ENCODE results near the gene UNC13D. TPM values are rescaled to one million over a fixed set of nuclear protein-coding genes. Genes with fewer than 3 reads are reported as not detected.
A peak's percentile ranks its signal among the peaks of the same experiment; 100 is the strongest.
"Not testable (repeated sequence)": the region's sequence is repeated elsewhere in the genome, so short reads cannot be mapped to it uniquely, and the experiment has no call there.

The UNC13D gene
- total and polyA plus RNA-seq, 12 donors: 3.0 to 20.7 (median 8.5) TPM

DNA sequence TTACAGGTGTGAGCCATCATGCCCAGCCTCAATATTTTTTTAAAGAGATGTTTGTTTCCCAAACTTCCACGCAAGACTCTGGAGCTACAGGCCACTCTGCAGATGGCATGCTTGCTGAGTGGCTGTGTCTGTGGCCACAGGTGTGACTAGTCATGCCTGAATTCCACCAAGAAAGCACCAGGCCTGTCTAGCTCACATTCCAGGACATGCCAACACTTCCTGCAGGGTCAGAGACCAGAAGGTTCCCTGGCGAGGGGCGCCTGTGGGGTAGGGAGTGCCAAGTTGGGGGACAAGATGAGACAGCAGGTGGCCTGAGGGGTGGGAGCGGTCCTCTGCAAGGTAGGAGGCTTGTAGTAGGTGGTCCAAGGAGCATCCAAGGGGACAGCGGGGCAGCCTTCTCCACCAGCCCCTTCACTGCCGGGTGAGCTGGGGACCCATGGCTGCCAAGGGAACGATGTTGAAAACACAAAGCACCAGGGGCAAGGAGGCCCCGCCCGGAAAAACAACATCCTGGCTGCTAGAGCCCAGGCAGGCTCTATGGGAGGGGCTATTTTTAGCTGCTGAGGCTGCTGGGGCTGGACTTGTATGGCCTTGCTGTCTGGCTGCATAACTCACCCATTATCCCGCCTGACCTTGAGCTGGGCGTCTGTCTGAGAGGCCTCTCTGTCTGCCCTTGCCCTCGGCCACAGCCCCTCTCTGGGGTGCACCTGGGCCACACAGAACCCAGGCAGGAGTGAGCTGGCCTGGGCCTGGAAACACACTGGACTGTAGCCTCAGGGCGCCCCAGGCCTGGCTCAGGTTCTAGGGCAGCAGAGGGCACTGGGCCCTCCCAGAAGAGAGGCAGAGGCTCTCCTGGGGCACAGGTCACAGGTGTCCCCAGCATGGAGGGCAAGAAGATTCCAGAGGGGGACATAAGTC lies 28.5 kb upstream of the UNC13D start:
- DNase-seq (peak; percentile 81 to 90), ATAC-seq (peak; percentile 55 to 73 (median 64))
- Histone ChIP-seq H3K4me3 (no peak overlapping the region), H3K36me3 (peaks cover 0 to 30% (median 10%) of the 10 kb centered on the region in 9 donors), H3K27me3 (peaks cover 0 to 18% (median 0%) of the 10 kb centered on the region in 7 donors), H3K27ac (peak overlapping the region; percentile 57 to 99 (median 91)), H3K9me3 (no peaks in the 10 kb centered on the region), H3K4me1 (peaks cover 33 to 91% (median 67%) of the 10 kb centered on the region in 9 donors)
- TF ChIP-seq, protein P1, sequence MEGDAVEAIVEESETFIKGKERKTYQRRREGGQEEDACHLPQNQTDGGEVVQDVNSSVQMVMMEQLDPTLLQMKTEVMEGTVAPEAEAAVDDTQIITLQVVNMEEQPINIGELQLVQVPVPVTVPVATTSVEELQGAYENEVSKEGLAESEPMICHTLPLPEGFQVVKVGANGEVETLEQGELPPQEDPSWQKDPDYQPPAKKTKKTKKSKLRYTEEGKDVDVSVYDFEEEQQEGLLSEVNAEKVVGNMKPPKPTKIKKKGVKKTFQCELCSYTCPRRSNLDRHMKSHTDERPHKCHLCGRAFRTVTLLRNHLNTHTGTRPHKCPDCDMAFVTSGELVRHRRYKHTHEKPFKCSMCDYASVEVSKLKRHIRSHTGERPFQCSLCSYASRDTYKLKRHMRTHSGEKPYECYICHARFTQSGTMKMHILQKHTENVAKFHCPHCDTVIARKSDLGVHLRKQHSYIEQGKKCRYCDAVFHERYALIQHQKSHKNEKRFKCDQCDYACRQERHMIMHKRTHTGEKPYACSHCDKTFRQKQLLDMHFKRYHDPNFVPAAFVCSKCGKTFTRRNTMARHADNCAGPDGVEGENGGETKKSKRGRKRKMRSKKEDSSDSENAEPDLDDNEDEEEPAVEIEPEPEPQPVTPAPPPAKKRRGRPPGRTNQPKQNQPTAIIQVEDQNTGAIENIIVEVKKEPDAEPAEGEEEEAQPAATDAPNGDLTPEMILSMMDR (IDR thresholded peaks at IDR 0.05): no peak
- WGBS, 2 donors: 25 to 28% methylated on average over 13 of the region's 13 CpGs
- intact Hi-C loops (cut with DNase I): loop anchor here in 1 of 10 donors (10.0 kb wide), 1 partner anchor 98 kb away; a partner anchor contains a TSS

DNA sequence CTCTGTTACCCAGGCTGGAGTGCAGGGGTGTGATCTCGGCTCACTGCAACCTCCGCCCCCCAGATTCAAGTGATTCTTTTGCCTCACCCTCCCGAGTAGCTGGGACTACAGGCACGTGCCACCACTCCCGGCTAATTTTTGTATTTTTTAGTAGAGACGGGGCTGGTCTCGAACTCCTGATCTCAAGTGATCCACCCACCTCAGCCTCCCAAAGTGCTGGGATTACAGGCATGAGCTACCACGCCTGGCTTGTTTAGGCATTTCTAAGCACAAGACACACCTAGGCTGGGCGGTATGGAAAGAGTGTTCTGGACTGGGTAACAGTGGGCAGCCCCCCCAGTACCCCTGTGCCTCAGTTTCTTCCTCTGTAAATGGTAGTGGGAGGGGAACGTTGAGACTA lies 26.0 kb upstream of the UNC13D start:
- Histone ChIP-seq H3K4me3 (peak overlapping the region in 3 of 10 donors; percentile 13 to 14 (median 13)), H3K27ac (peak overlapping the region; percentile 39 to 92 (median 84)), H3K36me3 (peaks cover 0 to 18% (median 5%) of the 10 kb centered on the region in 9 donors), H3K4me1 (peaks cover 18 to 75% (median 49%) of the 10 kb centered on the region in 9 donors)
- H3K27me3 ChIP-seq, H3K9me3 ChIP-seq, DNase-seq, ATAC-seq: not testable (repeated sequence)
- intact Hi-C loops (cut with DNase I): loop anchor here in 1 of 10 donors (10.0 kb wide), 1 partner anchor 95 kb away; a partner anchor contains a TSS
- WGBS, 2 donors: 72 to 80% methylated on average over 10 of the region's 10 CpGs

DNA sequence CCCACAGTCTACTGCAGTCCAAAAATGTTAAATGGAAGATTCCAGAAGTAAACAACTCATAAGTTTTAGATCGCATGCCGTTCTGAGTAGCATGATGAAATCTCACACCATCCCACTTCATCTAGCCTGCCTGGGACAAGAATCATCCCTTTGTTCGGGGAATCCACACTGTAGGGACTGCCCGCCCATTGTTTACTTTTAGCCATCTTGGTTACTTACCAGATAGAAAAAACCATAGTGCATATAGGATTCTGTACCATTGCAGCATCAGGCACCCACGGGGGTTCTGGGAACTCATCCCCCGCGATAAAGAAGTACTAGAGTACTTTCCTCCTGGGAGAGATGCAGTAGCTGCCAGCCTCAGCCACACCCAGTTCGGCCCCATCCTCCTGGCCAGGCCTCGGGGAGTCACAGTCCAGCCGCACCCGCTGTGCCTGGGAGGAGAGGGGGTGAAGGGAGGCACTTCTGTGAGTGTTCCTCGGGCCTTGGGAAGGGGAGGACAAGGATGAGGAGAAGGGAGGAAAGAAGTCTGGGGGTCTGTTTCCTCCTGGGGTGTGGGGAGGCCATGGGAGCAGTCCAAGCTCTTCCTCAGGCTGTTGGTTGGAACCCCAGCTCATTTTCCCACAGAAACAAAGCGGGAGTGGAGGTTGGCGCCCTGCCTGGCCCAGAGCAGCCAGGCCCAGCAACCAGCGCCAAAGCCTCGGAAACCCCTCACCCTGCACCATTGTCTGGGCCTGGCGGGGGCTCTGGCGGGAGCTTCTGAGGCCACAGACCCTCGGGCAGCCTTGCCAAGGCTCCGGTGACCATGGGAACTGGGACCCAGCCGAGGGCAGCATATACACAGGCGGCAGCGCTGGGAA lies 25.3 kb upstream of the UNC13D start:
- Histone ChIP-seq H3K4me3 (peak overlapping the region in 6 of 10 donors; percentile 0 to 20 (median 14)), H3K36me3 (peaks cover 0 to 11% (median 5%) of the 10 kb centered on the region in 9 donors), H3K4me1 (peaks cover 21 to 75% (median 51%) of the 10 kb centered on the region in 9 donors), H3K27me3 (no peaks in the 10 kb centered on the region), H3K27ac (peak overlapping the region; percentile 39 to 92 (median 84)), H3K9me3 (no peaks in the 10 kb centered on the region)
- DNase-seq (peak; percentile 55 to 65), ATAC-seq (peak in 7 of 8 donors; percentile 15 to 48 (median 34))
- TF ChIP-seq, protein P1 (IDR thresholded peaks at IDR 0.05): no peak
- intact Hi-C loops (cut with DNase I): loop anchor here in 1 of 10 donors (10.0 kb wide), 1 partner anchor 95 kb away; a partner anchor contains a TSS
- WGBS, 2 donors: 45 to 46% methylated on average over 23 of the region's 23 CpGs

DNA sequence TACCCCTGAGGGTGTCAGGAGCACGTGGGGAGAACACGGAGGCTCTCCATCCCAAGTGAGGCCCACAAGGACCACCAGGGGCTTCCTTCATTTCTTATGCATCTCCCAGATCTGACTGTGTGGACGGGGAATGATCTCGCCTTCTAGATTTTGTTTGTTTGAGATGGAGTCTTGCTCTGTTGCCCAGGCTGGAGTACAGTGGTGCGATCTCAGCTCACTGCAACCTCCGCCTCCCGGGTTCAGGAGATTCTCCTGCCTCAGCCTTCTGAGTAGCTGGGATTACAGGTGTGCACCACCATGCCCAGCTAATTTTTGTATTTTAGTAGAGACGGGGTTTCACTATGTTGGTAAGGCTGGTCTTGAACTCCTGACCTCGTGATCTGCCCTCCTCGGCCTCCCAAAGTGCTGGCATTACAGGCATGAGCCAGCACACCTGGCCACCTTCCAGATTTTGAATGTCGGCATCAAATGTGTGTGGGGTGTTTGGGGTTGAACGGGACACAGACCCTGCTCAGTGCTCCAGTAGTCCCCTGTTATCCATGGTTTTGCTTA lies 24.6 kb upstream of the UNC13D start:
- ATAC-seq; H3K36me3 ChIP-seq; intact Hi-C loops (cut with DNase I); DNase-seq; H3K9me3 ChIP-seq; H3K27me3 ChIP-seq; H3K4me3 ChIP-seq: not testable (repeated sequence)
- Histone ChIP-seq H3K27ac (peak overlapping the region in 9 of 10 donors; percentile 28 to 92 (median 84)), H3K4me1 (peaks cover 25 to 75% (median 51%) of the 10 kb centered on the region in 9 donors)
- 87 to 89% methylated on average over 12 of the region's 12 CpGs for WGBS, 2 donors

DNA sequence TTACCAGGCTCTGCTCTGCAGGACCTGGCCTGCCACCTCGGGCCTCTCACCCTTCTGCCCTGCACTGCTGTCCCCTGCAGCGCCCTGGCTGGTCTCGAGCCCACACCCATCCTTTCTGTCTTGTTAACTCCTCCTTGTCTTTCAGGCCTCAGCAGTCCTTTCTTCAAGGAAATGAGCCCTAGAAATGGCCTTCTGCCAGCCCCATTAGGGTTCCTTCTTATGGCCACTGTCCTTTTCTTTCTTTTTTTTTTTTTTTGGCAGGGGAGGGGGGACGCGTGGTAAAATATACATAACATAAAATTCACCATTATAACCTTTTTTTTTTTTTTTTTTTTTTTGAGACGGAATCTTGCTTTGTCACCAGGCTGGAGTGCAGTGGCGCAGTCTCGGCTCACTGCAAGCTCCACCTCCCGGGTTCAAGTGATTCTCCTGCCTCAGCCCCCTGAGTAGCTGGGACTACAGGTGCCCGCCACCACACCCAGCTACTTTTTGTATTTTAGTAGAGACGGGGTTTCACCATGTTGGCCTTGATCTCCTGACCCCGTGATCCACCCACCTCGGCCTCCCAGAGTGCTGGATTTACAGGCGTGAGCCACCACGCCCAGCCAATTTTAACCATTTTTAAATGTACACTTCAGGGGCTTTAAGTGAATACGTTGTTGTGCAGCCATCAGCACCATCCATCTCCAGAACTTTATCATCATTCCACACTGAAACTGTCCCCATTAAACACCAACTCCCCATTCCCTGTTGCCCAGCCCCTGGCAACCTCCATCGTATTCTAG lies 21.4 kb upstream of the UNC13D start:
- 80 to 84% methylated on average over 16 to 17 of the region's 17 CpGs for WGBS, 2 donors
- H3K4me1 ChIP-seq: peaks cover 11 to 49% (median 36%) of the 10 kb centered on the region in 9 donors
- intact Hi-C loops (cut with DNase I): not testable (repeated sequence)

DNA sequence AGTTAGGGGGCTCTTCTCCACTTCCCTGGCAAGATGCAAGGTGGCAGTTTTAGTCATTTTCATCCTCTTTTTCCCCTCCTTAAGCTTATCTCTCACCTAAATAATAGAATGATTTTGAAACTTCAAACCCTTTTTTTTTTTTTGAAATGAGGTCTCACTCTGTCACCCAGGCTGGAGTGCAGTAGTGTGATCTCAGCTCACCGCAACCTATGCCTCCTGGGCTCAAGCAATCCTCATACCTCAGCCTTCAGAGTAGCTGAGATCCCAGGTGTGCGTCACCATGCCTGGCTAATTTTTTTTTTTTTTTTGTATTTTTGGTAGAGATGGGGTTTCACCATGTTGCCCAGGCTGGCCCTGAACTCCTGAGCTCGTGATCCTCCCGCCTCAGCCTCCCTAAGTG lies 20.7 kb upstream of the UNC13D start:
- H3K9me3 ChIP-seq; DNase-seq; H3K36me3 ChIP-seq; intact Hi-C loops (cut with DNase I); H3K27me3 ChIP-seq; ATAC-seq: not testable (repeated sequence)
- Histone ChIP-seq H3K27ac (peak overlapping the region in 9 of 10 donors; percentile 53 to 82 (median 73)), H3K4me1 (peaks cover 11 to 42% (median 30%) of the 10 kb centered on the region in 9 donors), H3K4me3 (peak overlapping the region in 1 of 10 donors; percentile 2)
- WGBS, 2 donors: 84 to 86% methylated on average over 4 of the region's 4 CpGs

More for the DNA sequence above, 21.4 kb upstream of the UNC13D start:
- peak overlapping the region in 7 of 10 donors; percentile 53 to 82 (median 73) for H3K27ac ChIP-seq
- ATAC-seq, H3K27me3 ChIP-seq, H3K36me3 ChIP-seq, H3K9me3 ChIP-seq, DNase-seq, H3K4me3 ChIP-seq: not testable (repeated sequence)
